ENCODE results near the gene PKHD1.

- TF ChIP-seq CTCF (IDR thresholded peaks at IDR 0.05) = no peak
- TF ChIP-seq FOXM1 (IDR thresholded peaks at IDR 0.05; ENCODE audit: low read depth) = no peak
- no peak for TF ChIP-seq NRF1 (IDR thresholded peaks at IDR 0.05; ENCODE audit: low read depth, low read length)
- TF ChIP-seq EP300 (IDR thresholded peaks at IDR 0.05; ENCODE audit: borderline replicate concordance in 1 of 2, low read depth in 1 of 2, low read length in 1 of 2) = no peak
- TF ChIP-seq TCF12 (IDR thresholded peaks at IDR 0.05) = no peak
- TF ChIP-seq POLR2AphosphoS5 (IDR thresholded peaks at IDR 0.05; ENCODE audit: low read depth, low read length) = no peak
- TF ChIP-seq RAD21 (IDR thresholded peaks at IDR 0.05; ENCODE audit: low read length) = no peak
- no peak for TF ChIP-seq MXI1 (IDR thresholded peaks at IDR 0.05; ENCODE audit: low read depth, low read length)
These were observed 59.7 kb downstream of the PKHD1 start for GRCh38 chr6:52027699-52028098.

Measured in SK-N-SH (cell line).